HEK293 (cell line): Measurements from ENCODE around the gene RBM18.

Source experiments
- CTCF ChIA-PET: fragments of 350-600 bp; formaldehyde crosslinking; extraction: SDS; loops from one replicate; lab custom pipeline; 2021; ENCODE audit warnings: antibody characterized with exemption; lab: Yijun Ruan, JAX
- POLR2A ChIA-PET: fragments of 300-600 bp; formaldehyde crosslinking; extraction: SDS; loops from one replicate; lab custom pipeline; 2020; ENCODE audit warnings: antibody characterized with exemption, inconsistent platforms; lab: Yijun Ruan, JAX
- H3K27ac ChIP-seq: fragments of 200-500 bp; sonication (Bioruptor generic); 2 replicates; pipeline ENCODE4 v1.5.1; 2014; ENCODE audit warnings: low read depth, low read length, control low read depth, inconsistent platforms; ENCODE audit errors: extremely low read depth
- H3K36me3 ChIP-seq, 2 experiments: fragments of 200-500 bp in 1 of 2; sonication (Bioruptor generic) in 1 of 2; 1 replicate in 1 of 2; 2 replicates in 1 of 2; pipeline ENCODE4 v1.5.1; 2014 to 2017; ENCODE audit warnings: inconsistent platforms in 2 of 2, low read length in 2 of 2; ENCODE audit not compliant: control insufficient read depth in 2 of 2, insufficient read depth in 1 of 2
- H3K4me1 ChIP-seq: fragments of 200-500 bp; sonication (Bioruptor generic); 2 replicates; pipeline ENCODE4 v1.5.1; 2014; ENCODE audit warnings: mild to moderate bottlenecking, low read length, inconsistent platforms; ENCODE audit not compliant: control insufficient read depth, insufficient read depth
- H3K4me3 ChIP-seq: 2 replicates; pipeline ENCODE4 v1.5.1; 2011; ENCODE audit warnings: low read depth, mild to moderate bottlenecking, control low read depth, low read length, moderate library complexity
- H3K9me3 ChIP-seq: fragments of 200-500 bp; sonication (Bioruptor generic); 2 replicates; pipeline ENCODE4 v1.5.1; 2014; ENCODE audit warnings: low read depth, low read length, inconsistent platforms; ENCODE audit not compliant: control insufficient read depth, insufficient read depth
- MEIS1 ChIP-seq: sonication (generic); formaldehyde crosslinking; IDR thresholded peaks from 2 replicates; pipeline ENCODE4 v1.8.1; 2022; ENCODE audit warnings: missing genetic modification reagents, mild to moderate bottlenecking, borderline replicate concordance
- PATZ1 ChIP-seq: fragments of 450-650 bp; formaldehyde crosslinking; IDR thresholded peaks from 2 replicates; pipeline ENCODE4 v1.5.1; 2016; ENCODE audit warnings: missing biosample characterization, missing genetic modification characterization
- YY2 ChIP-seq: fragments of 450-650 bp; formaldehyde crosslinking; IDR thresholded peaks from 2 replicates; pipeline ENCODE4 v1.5.1; 2016; ENCODE audit warnings: missing biosample characterization, missing genetic modification characterization
- ZBTB10 ChIP-seq: fragments of 450-650 bp; formaldehyde crosslinking; IDR thresholded peaks from 2 replicates; pipeline ENCODE4 v1.5.1; 2016; ENCODE audit warnings: missing biosample characterization, missing genetic modification characterization
- ZNF214 ChIP-seq: fragments of 450-650 bp; formaldehyde crosslinking; IDR thresholded peaks from 2 replicates; pipeline ENCODE4 v1.5.1; 2017; ENCODE audit warnings: missing biosample characterization, mild to moderate bottlenecking, missing genetic modification characterization, borderline replicate concordance
- ZNF280C ChIP-seq: fragments of 450-650 bp; formaldehyde crosslinking; IDR thresholded peaks from 2 replicates; pipeline ENCODE4 v1.5.1; 2016; ENCODE audit warnings: missing biosample characterization, missing genetic modification characterization
- ZNF664 ChIP-seq: fragments of 450-650 bp; formaldehyde crosslinking; IDR thresholded peaks from 2 replicates; pipeline ENCODE4 v1.5.1; 2016; ENCODE audit warnings: missing biosample characterization, missing genetic modification characterization

RBM18 gene

GRCh38 chr9:122216138-122216797 is 48.4 kb downstream of the RBM18 start:
- CTCF ChIA-PET = interaction anchor here (0.8 kb wide), 1 partner anchor 91 kb away, joined by 3 read pairs; no protein-coding TSS in a partner anchor
- no peak overlapping the region for H3K27ac ChIP-seq
- POLR2A ChIA-PET = interaction anchor here (0.8 kb wide), 1 partner anchor 48 kb away, joined by 3 read pairs; the partner anchor contains the start of genes MRRF and RBM18
- no peak for TF ChIP-seq MEIS1 (CRISPR knock-in tag)
- no peak for TF ChIP-seq YY2
- no peak overlapping the region for H3K4me3 ChIP-seq
- no peaks in the 10 kb centered on the region for H3K9me3 ChIP-seq
- no peaks in the 10 kb centered on the region for H3K4me1 ChIP-seq
- no peaks in the 10 kb centered on the region for H3K36me3 ChIP-seq

- H3K27ac ChIP-seq = no peak overlapping the region
- no peak for TF ChIP-seq ZNF214 (tag by site-specific recombination)
- TF ChIP-seq ZBTB10 (tag by site-specific recombination) = no peak
- TF ChIP-seq ZNF280C = no peak
- ChIA-PET POLR2A (no interaction called here), CTCF (interaction anchor here (0.8 kb wide), 1 partner anchor 91 kb away, joined by 3 read pairs; no protein-coding TSS in a partner anchor)
- H3K4me3 ChIP-seq = no peak overlapping the region
- H3K4me1 ChIP-seq = no peaks in the 10 kb centered on the region
- no peaks in the 10 kb centered on the region for H3K9me3 ChIP-seq
- H3K36me3 ChIP-seq = no peaks in the 10 kb centered on the region
These were observed 49.0 kb downstream of the RBM18 start for GRCh38 chr9:122215663-122216062.

GRCh38 chr9:122214507-122214906 is 50.1 kb downstream of the RBM18 start:
- Histone ChIP-seq H3K4me3 (peak overlapping the region; percentile 48), H3K27ac (no peak overlapping the region), H3K4me1 (no peaks in the 10 kb centered on the region), H3K9me3 (no peaks in the 10 kb centered on the region), H3K36me3 (no peaks in the 10 kb centered on the region)
- ChIA-PET POLR2A (interaction anchor here (0.9 to 1.5 kb wide), 6 partner anchors 8 to 57 kb away, joined by 4 to 8 read pairs (median 4); partner anchors contain the start of genes LHX6, MORN5, MRRF and RBM18), CTCF (interaction anchor here (0.7 to 0.9 kb wide), 2 partner anchors 38 to 136 kb away, joined by 3 read pairs; no protein-coding TSS in a partner anchor)
- TF ChIP-seq ZNF664 (tag by site-specific recombination) (no peak), PATZ1 (tag by site-specific recombination) (0 out of 2 replicates have a peak, but pooled peaks have one; percentile 1)
